ENCODE measurements around the gene SEPTIN12. TPM values are rescaled to one million over a fixed set of nuclear protein-coding genes. Genes with fewer than 3 reads are reported as not detected.

SEPTIN12 gene
- polyA plus RNA-seq, 1 donor from 2014 or later: 1.8 TPM

GRCh38 chr16:4788489-4788889 is 344 bp upstream of the SEPTIN12 start:
- Histone ChIP-seq H2AFZ (ENCODE audit: low read depth, low read length) (no peak overlapping the region), H3K9ac (ENCODE audit: low read length) (no peak overlapping the region), H3K9me2 (ENCODE audit: insufficient read depth, low read length) (no peaks in the 10 kb centered on the region), H3K4me2 (ENCODE audit: low read length) (no peak overlapping the region), H3K27me3 (ENCODE audit: insufficient read depth, low read depth, low read length) (no peaks in the 10 kb centered on the region), H3K27ac (ENCODE audit: low read length) (no peak overlapping the region), H3K79me2 (replicated peaks; ENCODE audit: insufficient read depth, low read length) (no peaks in the 10 kb centered on the region), H4K20me1 (ENCODE audit: insufficient read depth) (no peaks in the 10 kb centered on the region), H3K9me3 (ENCODE audit: low read length) (no peaks in the 10 kb centered on the region), H3K4me3 (ENCODE audit: low read length) (no peak overlapping the region), H3F3A (ENCODE audit: insufficient read depth, low read length, poor library complexity, severe bottlenecking) (no peaks in the 10 kb centered on the region), H3K36me3 (ENCODE audit: insufficient read depth, low read length) (no peaks in the 10 kb centered on the region)
- TF ChIP-seq POLR2AphosphoS5 (IDR thresholded peaks at IDR 0.05) (no peak), SMC3 (conservative IDR thresholded peaks at IDR 0.05; ENCODE audit: poor library complexity) (no peak), EP300 (conservative IDR thresholded peaks at IDR 0.05; ENCODE audit: poor library complexity, severe bottlenecking) (no peak)

DNA sequence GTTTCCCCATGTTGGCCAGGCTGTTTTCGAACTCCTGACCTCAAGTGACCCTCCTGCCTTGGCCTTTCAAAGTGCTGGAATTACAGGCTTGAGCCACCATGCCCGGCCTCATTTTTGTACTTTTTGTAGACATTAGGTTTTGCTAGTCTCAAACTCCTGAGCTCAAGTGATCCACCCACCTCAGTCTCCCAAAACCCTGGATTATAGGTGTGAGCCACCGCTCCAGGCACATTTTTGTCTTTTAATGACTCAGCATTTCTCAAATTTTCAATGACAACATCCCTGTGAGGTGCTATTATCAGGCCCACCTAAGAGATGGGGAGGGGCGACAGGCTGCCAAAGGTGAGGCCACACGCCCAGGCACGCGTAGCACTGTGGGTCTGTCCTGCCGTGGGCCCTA is 1.1 kb downstream of the SEPTIN12 start:
- Histone ChIP-seq H2AFZ (ENCODE audit: low read depth, low read length) (no peak overlapping the region), H3K9me2 (ENCODE audit: insufficient read depth, low read length) (no peaks in the 10 kb centered on the region), H3F3A (ENCODE audit: insufficient read depth, low read length, poor library complexity, severe bottlenecking) (no peaks in the 10 kb centered on the region), H3K36me3 (ENCODE audit: insufficient read depth, low read length) (no peaks in the 10 kb centered on the region), H3K79me2 (replicated peaks; ENCODE audit: insufficient read depth, low read length) (no peaks in the 10 kb centered on the region), H3K27ac (ENCODE audit: low read length) (no peak overlapping the region), H3K27me3 (ENCODE audit: insufficient read depth, low read depth, low read length) (no peaks in the 10 kb centered on the region), H3K4me2 (ENCODE audit: low read length) (no peak overlapping the region), H3K9me3 (ENCODE audit: low read length) (no peaks in the 10 kb centered on the region), H4K20me1 (ENCODE audit: insufficient read depth) (no peaks in the 10 kb centered on the region), H3K9ac (ENCODE audit: low read length) (no peak overlapping the region), H3K4me3 (ENCODE audit: low read length) (no peak overlapping the region)
- no peak for TF ChIP-seq TAF1 (IDR thresholded peaks at IDR 0.05; ENCODE audit: low read depth)
- TF ChIP-seq SMC3 (conservative IDR thresholded peaks at IDR 0.05; ENCODE audit: poor library complexity): no peak
- TF ChIP-seq, protein P1, sequence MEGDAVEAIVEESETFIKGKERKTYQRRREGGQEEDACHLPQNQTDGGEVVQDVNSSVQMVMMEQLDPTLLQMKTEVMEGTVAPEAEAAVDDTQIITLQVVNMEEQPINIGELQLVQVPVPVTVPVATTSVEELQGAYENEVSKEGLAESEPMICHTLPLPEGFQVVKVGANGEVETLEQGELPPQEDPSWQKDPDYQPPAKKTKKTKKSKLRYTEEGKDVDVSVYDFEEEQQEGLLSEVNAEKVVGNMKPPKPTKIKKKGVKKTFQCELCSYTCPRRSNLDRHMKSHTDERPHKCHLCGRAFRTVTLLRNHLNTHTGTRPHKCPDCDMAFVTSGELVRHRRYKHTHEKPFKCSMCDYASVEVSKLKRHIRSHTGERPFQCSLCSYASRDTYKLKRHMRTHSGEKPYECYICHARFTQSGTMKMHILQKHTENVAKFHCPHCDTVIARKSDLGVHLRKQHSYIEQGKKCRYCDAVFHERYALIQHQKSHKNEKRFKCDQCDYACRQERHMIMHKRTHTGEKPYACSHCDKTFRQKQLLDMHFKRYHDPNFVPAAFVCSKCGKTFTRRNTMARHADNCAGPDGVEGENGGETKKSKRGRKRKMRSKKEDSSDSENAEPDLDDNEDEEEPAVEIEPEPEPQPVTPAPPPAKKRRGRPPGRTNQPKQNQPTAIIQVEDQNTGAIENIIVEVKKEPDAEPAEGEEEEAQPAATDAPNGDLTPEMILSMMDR (IDR thresholded peaks at IDR 0.05; ENCODE audit: poor library complexity, severe bottlenecking): no peak
- TF ChIP-seq EZH2 (IDR thresholded peaks at IDR 0.05; ENCODE audit: borderline replicate concordance, insufficient read depth, low read length, poor library complexity, severe bottlenecking): no peak
- no peak for TF ChIP-seq POLR2AphosphoS5 (IDR thresholded peaks at IDR 0.05)
- TF ChIP-seq, protein P2, sequence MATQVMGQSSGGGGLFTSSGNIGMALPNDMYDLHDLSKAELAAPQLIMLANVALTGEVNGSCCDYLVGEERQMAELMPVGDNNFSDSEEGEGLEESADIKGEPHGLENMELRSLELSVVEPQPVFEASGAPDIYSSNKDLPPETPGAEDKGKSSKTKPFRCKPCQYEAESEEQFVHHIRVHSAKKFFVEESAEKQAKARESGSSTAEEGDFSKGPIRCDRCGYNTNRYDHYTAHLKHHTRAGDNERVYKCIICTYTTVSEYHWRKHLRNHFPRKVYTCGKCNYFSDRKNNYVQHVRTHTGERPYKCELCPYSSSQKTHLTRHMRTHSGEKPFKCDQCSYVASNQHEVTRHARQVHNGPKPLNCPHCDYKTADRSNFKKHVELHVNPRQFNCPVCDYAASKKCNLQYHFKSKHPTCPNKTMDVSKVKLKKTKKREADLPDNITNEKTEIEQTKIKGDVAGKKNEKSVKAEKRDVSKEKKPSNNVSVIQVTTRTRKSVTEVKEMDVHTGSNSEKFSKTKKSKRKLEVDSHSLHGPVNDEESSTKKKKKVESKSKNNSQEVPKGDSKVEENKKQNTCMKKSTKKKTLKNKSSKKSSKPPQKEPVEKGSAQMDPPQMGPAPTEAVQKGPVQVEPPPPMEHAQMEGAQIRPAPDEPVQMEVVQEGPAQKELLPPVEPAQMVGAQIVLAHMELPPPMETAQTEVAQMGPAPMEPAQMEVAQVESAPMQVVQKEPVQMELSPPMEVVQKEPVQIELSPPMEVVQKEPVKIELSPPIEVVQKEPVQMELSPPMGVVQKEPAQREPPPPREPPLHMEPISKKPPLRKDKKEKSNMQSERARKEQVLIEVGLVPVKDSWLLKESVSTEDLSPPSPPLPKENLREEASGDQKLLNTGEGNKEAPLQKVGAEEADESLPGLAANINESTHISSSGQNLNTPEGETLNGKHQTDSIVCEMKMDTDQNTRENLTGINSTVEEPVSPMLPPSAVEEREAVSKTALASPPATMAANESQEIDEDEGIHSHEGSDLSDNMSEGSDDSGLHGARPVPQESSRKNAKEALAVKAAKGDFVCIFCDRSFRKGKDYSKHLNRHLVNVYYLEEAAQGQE (IDR thresholded peaks at IDR 0.05; ENCODE audit: borderline replicate concordance): no peak
- TF ChIP-seq RAD21 (conservative IDR thresholded peaks at IDR 0.05): no peak
- no peak for TF ChIP-seq MXI1 (conservative IDR thresholded peaks at IDR 0.05; ENCODE audit: poor library complexity, severe bottlenecking)
- no peak for TF ChIP-seq EP300 (conservative IDR thresholded peaks at IDR 0.05; ENCODE audit: poor library complexity, severe bottlenecking)

Data from neural cell (in vitro differentiated cells).